Measurements from ENCODE around the gene ZNF560. TPM values are rescaled to one million over a fixed set of nuclear protein-coding genes. Genes with fewer than 3 reads are reported as not detected.

Gene ZNF560
- total and polyA plus RNA-seq, 9 of the 15 experiments (the other 6 are each of a cell fraction or from before 2014, with no cell fraction given) = 0.04 to 0.18 (median 0.05) TPM; not detected in 3

- TF ChIP-seq ZBTB40 (IDR thresholded peaks at IDR 0.05) = 0 out of 2 replicates have a peak, but pooled peaks have one; percentile 32
- no peak for TF ChIP-seq ZBTB40 (CRISPR knock-in tag; IDR thresholded peaks at IDR 0.05)
These were observed at the start of gene ZNF560 (continued) for GRCh38 chr19:9498183-9498902.

All from K562 (cell line).